Measurements from ENCODE around the gene PEAK1. TPM values are rescaled to one million over a fixed set of nuclear protein-coding genes. Genes with fewer than 3 reads are reported as not detected.
"Not testable (repeated sequence)": the region's sequence is repeated elsewhere in the genome, so short reads cannot be mapped to it uniquely, and the experiment has no call there.

PEAK1 gene
- total RNA-seq, 1 experiment from 2014 or later: 13.8 TPM

GRCh38 chr15:77162872-77163633 lies 256.9 kb downstream of the PEAK1 start:
- Histone ChIP-seq H3K27ac (ENCODE audit: low read length) (no peak overlapping the region), H3K27me3 (ENCODE audit: low read length) (no peaks in the 10 kb centered on the region), H4K20me1 (ENCODE audit: low read length) (no peaks in the 10 kb centered on the region), H3K9me2 (replicated peaks; ENCODE audit: low read length) (no peaks in the 10 kb centered on the region), H3K9ac (ENCODE audit: low read length) (no peak overlapping the region), H2AFZ (ENCODE audit: low read length) (no peak overlapping the region), H3F3A (ENCODE audit: low read length, unreplicated experiment) (no peaks in the 10 kb centered on the region), H3K36me3 (ENCODE audit: low read depth, low read length) (no peaks in the 10 kb centered on the region), H3K79me2 (ENCODE audit: low read length) (no peaks in the 10 kb centered on the region), H3K4me1 (ENCODE audit: insufficient read depth, low read length) (peaks cover 10% of the 10 kb centered on the region), H3K9me3 (ENCODE audit: low read length) (no peaks in the 10 kb centered on the region), H3K4me2 (ENCODE audit: low read length) (no peak overlapping the region), H3K4me3 (ENCODE audit: low read length) (no peak overlapping the region)
- DNase-seq: no peak
- no peak for TF ChIP-seq CTCF (conservative IDR thresholded peaks at IDR 0.05; ENCODE audit: low read depth, low read length)
- no peak for TF ChIP-seq EZH2 (IDR thresholded peaks at IDR 0.05; ENCODE audit: low read length, unreplicated experiment)
- TF ChIP-seq EZH2phosphoT487 (IDR thresholded peaks at IDR 0.05; ENCODE audit: borderline replicate concordance, low read length): no peak
- POLR2A ChIA-PET (ENCODE audit: unreplicated experiment): no interaction called here
- BruUV-seq (replicated peaks): no TSS peak
- CTCF ChIA-PET: no interaction called here
- no peak for ATAC-seq
- intact Hi-C loops (cut with micrococcal nuclease): no loop called here

GRCh38 chr15:77160562-77161478 lies 259.1 kb downstream of the PEAK1 start:
- H3K27me3 ChIP-seq (ENCODE audit: low read length): no peaks in the 10 kb centered on the region
- POLR2A ChIA-PET (ENCODE audit: unreplicated experiment): no interaction called here
- H3K4me1 ChIP-seq (ENCODE audit: insufficient read depth, low read length): peaks cover 10% of the 10 kb centered on the region
- BruUV-seq (replicated peaks): no TSS peak
- DNase-seq: peak; percentile 63
- no peak for TF ChIP-seq EZH2 (IDR thresholded peaks at IDR 0.05; ENCODE audit: low read length, unreplicated experiment)
- no peak for TF ChIP-seq EZH2phosphoT487 (IDR thresholded peaks at IDR 0.05; ENCODE audit: borderline replicate concordance, low read length)
- no peak for TF ChIP-seq CTCF (conservative IDR thresholded peaks at IDR 0.05; ENCODE audit: low read depth, low read length)
- H3K79me2 ChIP-seq (ENCODE audit: low read length): no peaks in the 10 kb centered on the region
- no peaks in the 10 kb centered on the region for H3K36me3 ChIP-seq (ENCODE audit: low read depth, low read length)
- peak overlapping the region; percentile 37; the same call in 1 of the 2 replicates for H3K4me2 ChIP-seq (ENCODE audit: low read length)
- intact Hi-C loops (cut with micrococcal nuclease): no loop called here
- no peak overlapping the region for H2AFZ ChIP-seq (ENCODE audit: low read length)
- ATAC-seq: no peak
- no peak overlapping the region for H3K4me3 ChIP-seq (ENCODE audit: low read length)
- H3K9me2 ChIP-seq (replicated peaks; ENCODE audit: low read length): no peaks in the 10 kb centered on the region
- no peaks in the 10 kb centered on the region for H3K9me3 ChIP-seq (ENCODE audit: low read length)
- CTCF ChIA-PET: interaction anchor here (0.6 kb wide), 1 partner anchor 1078 kb away, joined by 3 read pairs; no protein-coding TSS in a partner anchor
- H3F3A ChIP-seq (ENCODE audit: low read length, unreplicated experiment): no peaks in the 10 kb centered on the region
- H4K20me1 ChIP-seq (ENCODE audit: low read length): no peaks in the 10 kb centered on the region
- H3K9ac ChIP-seq (ENCODE audit: low read length): no peak overlapping the region
- no peak overlapping the region for H3K27ac ChIP-seq (ENCODE audit: low read length)

GRCh38 chr15:77156000-77156399 lies 263.9 kb downstream of the PEAK1 start:
- H3K79me2 ChIP-seq (ENCODE audit: low read length); intact Hi-C loops (cut with micrococcal nuclease); H3K9ac ChIP-seq (ENCODE audit: low read length); H3K36me3 ChIP-seq (ENCODE audit: low read depth, low read length); POLR2A ChIA-PET (ENCODE audit: unreplicated experiment); H3K27me3 ChIP-seq (ENCODE audit: low read length); H2AFZ ChIP-seq (ENCODE audit: low read length); H3K9me3 ChIP-seq (ENCODE audit: low read length); H3F3A ChIP-seq (ENCODE audit: low read length, unreplicated experiment); DNase-seq; ATAC-seq; CTCF ChIA-PET; H3K27ac ChIP-seq (ENCODE audit: low read length); BruUV-seq (replicated peaks); H4K20me1 ChIP-seq (ENCODE audit: low read length); H3K4me1 ChIP-seq (ENCODE audit: insufficient read depth, low read length); H3K4me3 ChIP-seq (ENCODE audit: low read length); H3K9me2 ChIP-seq (replicated peaks; ENCODE audit: low read length): not testable (repeated sequence)
- 0 out of 2 replicates have a peak overlapping the region, but pooled peaks have one; percentile 11 for H3K4me2 ChIP-seq (ENCODE audit: low read length)

All from PC-3 (cell line).